Dedifferentiated amniotic fluid mesenchymal stem cell (primary cell): Measurements from ENCODE around the gene TFAP2E.

ENCODE experiments used
- DNase-seq: peaks from one replicate; pipeline ENCODE4 v3.0.0-alpha.2; 2016; ENCODE audit errors: extremely low spot score

TFAP2E gene

DNA sequence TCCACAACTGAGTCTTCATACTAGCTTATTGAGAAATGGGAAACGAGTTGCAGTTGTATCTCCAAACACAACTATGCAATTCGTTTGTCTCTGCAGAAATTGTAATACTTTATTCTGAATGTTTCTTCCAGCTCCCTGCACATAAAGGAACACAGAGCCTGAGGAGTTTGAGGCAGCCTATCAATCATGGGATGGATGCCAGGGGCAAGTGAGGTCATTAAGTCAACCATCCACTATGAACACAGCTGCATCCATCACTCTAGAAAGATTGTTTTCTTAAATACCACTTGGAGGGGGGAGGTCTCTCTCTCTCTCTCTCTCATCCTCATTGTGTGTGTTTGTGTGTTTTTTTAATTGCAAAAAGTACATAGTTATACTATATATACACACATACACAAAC is 71.1 kb downstream of the TFAP2E start:
- DNase-seq: no peak
